HG03066 (cell line): ENCODE data around the gene TRIM47.

Experiments used
- ATAC-seq: cut with Tn5 transposase; IDR thresholded peaks from one replicate; pipeline ENCODE4 v1.9.1; 2021; ENCODE audit warnings: low read depth; ENCODE audit not compliant: unreplicated experiment

TRIM47 gene

GRCh38 chr17:75848523-75849278, 29.7 kb downstream of the TRIM47 start:
- ATAC-seq: no peak

- no peak for ATAC-seq
These were observed 30.5 kb downstream of the TRIM47 start for GRCh38 chr17:75847614-75848522.

GRCh38 chr17:75846692-75847613, 31.4 kb downstream of the TRIM47 start:
- no peak for ATAC-seq

- no peak for ATAC-seq
These were observed 32.3 kb downstream of the TRIM47 start for GRCh38 chr17:75845933-75846691.

- peak; percentile 78 for ATAC-seq
These were observed 33.2 kb downstream of the TRIM47 start for GRCh38 chr17:75845058-75845711.

- no peak for ATAC-seq
These were observed 33.8 kb downstream of the TRIM47 start for GRCh38 chr17:75844530-75845057.

- ATAC-seq: no peak
These were observed 34.5 kb downstream of the TRIM47 start, which contains the start of gene UNC13D for GRCh38 chr17:75843577-75844529. UNC13D (minus strand) TSS chr17:75844404; CDS start chr17:75844337, 67 bp downstream.

GRCh38 chr17:75842963-75843576, 35.3 kb downstream of the TRIM47 start:
- no peak for ATAC-seq

GRCh38 chr17:75842411-75842810, 36.0 kb downstream of the TRIM47 start:
- no peak for ATAC-seq

GRCh38 chr17:75840799-75841164, 37.6 kb downstream of the TRIM47 start:
- no peak for ATAC-seq

- no peak for ATAC-seq
These were observed 38.2 kb downstream of the TRIM47 start for GRCh38 chr17:75839942-75840798.

GRCh38 chr17:75838410-75838809, 40.0 kb downstream of the TRIM47 start:
- no peak for ATAC-seq

- ATAC-seq: no peak
These were observed 40.5 kb downstream of the TRIM47 start for GRCh38 chr17:75837899-75838298.

- ATAC-seq: no peak
These were observed 41.8 kb downstream of the TRIM47 start for GRCh38 chr17:75836605-75837004.

- no peak for ATAC-seq
These were observed 42.8 kb downstream of the TRIM47 start for GRCh38 chr17:75835654-75835987.

GRCh38 chr17:75834928-75835653, 43.3 kb downstream of the TRIM47 start:
- ATAC-seq: no peak
